Neural cell (in vitro differentiated cells): ENCODE results near the gene TMEM147. TPM values are rescaled to one million over a fixed set of nuclear protein-coding genes. Genes with fewer than 3 reads are reported as not detected.

Source experiments
- H2AFZ ChIP-seq: fragments of 200-600, 300-800 bp; sonication (generic), shearing (Covaris generic); 2 replicates; pipeline ENCODE4 v1.6.0; 2014; ENCODE audit warnings: low read depth, mild to moderate bottlenecking, antibody characterized with exemption, low read length, moderate library complexity
- H3F3A ChIP-seq: fragments of 200-600 bp; shearing (Covaris generic); 2 replicates; pipeline ENCODE4 v1.6.1; 2016; ENCODE audit warnings: mild to moderate bottlenecking, moderate library complexity, mixed read lengths, antibody characterized with exemption, low read length; ENCODE audit not compliant: insufficient read depth, poor library complexity, severe bottlenecking
- H3K27ac ChIP-seq: fragments of 200-600, 300-800 bp; sonication (generic), shearing (Covaris generic); 2 replicates; pipeline ENCODE4 v1.5.1; 2014; ENCODE audit warnings: mild to moderate bottlenecking, low read length, moderate library complexity
- H3K27me3 ChIP-seq: fragments of 300-800, 200-600 bp; sonication (generic), shearing (Covaris generic); 2 replicates; pipeline ENCODE4 v1.6.0; 2014; ENCODE audit warnings: mild to moderate bottlenecking, low read depth, low read length, moderate library complexity; ENCODE audit not compliant: insufficient read depth
- H3K36me3 ChIP-seq: fragments of 300-800, 200-600 bp; sonication (generic), shearing (Covaris generic); 2 replicates; pipeline ENCODE4 v1.5.1; 2014; ENCODE audit warnings: mild to moderate bottlenecking, antibody characterized with exemption, low read length, moderate library complexity; ENCODE audit not compliant: insufficient read depth
- H3K4me2 ChIP-seq: fragments of 300-800, 200-600 bp; sonication (generic), shearing (Covaris generic); 2 replicates; pipeline ENCODE4 v1.6.0; 2014; ENCODE audit warnings: mild to moderate bottlenecking, low read length
- H3K4me3 ChIP-seq: fragments of 300-800, 200-600 bp; sonication (generic), shearing (Covaris generic); 2 replicates; pipeline ENCODE4 v1.5.1; 2014; ENCODE audit warnings: mild to moderate bottlenecking, low read length, moderate library complexity
- H3K79me2 ChIP-seq: fragments of 200-600 bp; shearing (Covaris generic); replicated peaks from 2 replicates; pipeline ENCODE4 v1.6.0; 2014; ENCODE audit warnings: mild to moderate bottlenecking, low read length, moderate library complexity; ENCODE audit not compliant: insufficient read depth
- H3K9ac ChIP-seq: fragments of 300-800, 200-600 bp; sonication (generic), shearing (Covaris generic); 2 replicates; pipeline ENCODE4 v1.6.1; 2016; ENCODE audit warnings: mild to moderate bottlenecking, low read length, mixed read lengths
- H3K9me2 ChIP-seq: fragments of 200-600 bp; shearing (Covaris generic); 2 replicates; pipeline ENCODE4 v1.6.1; 2016; ENCODE audit warnings: mild to moderate bottlenecking, low read length, mixed read lengths; ENCODE audit not compliant: insufficient read depth
- H3K9me3 ChIP-seq: fragments of 200-600, 300-800 bp; sonication (generic), shearing (Covaris generic); 2 replicates; pipeline ENCODE4 v1.6.1; 2016; ENCODE audit warnings: mild to moderate bottlenecking, mixed run types, low read length, moderate library complexity, mixed read lengths
- H4K20me1 ChIP-seq: fragments of 200-600 bp; shearing (Covaris generic); 2 replicates; pipeline ENCODE4 v1.6.1; 2016; ENCODE audit warnings: mild to moderate bottlenecking, mixed run types; ENCODE audit not compliant: insufficient read depth
- CTCF ChIP-seq: fragments of 450-650 bp; IDR thresholded peaks from 2 replicates; pipeline ENCODE4 v1.5.1; 2014; ENCODE audit warnings: antibody characterized with exemption, mild to moderate bottlenecking, moderate library complexity; ENCODE audit not compliant: poor library complexity, severe bottlenecking
- EP300 ChIP-seq: fragments of 450-650 bp; conservative IDR thresholded peaks from 2 replicates; pipeline ENCODE4 v1.6.1; 2014; ENCODE audit warnings: antibody characterized with exemption, mild to moderate bottlenecking, moderate library complexity; ENCODE audit not compliant: poor library complexity, severe bottlenecking
- EZH2 ChIP-seq: fragments of 200-600, 300-800 bp; shearing (Covaris generic), sonication (generic); IDR thresholded peaks from 2 replicates; pipeline ENCODE4 v1.6.1; 2014; ENCODE audit warnings: antibody characterized with exemption, low read length, borderline replicate concordance, mild to moderate bottlenecking; ENCODE audit not compliant: insufficient read depth, poor library complexity, severe bottlenecking
- MXI1 ChIP-seq: fragments of 450-650 bp; conservative IDR thresholded peaks from 2 replicates; pipeline ENCODE4 v1.6.1; 2014; ENCODE audit warnings: antibody characterized with exemption, mild to moderate bottlenecking; ENCODE audit not compliant: poor library complexity, severe bottlenecking
- POLR2AphosphoS5 ChIP-seq: IDR thresholded peaks from 2 replicates; pipeline ENCODE4 v1.6.1; 2012
- RAD21 ChIP-seq: fragments of 450-650 bp; conservative IDR thresholded peaks from 2 replicates; pipeline ENCODE4 v1.6.1; 2014; ENCODE audit warnings: antibody characterized with exemption, mild to moderate bottlenecking, moderate library complexity
- REST ChIP-seq: IDR thresholded peaks from 2 replicates; pipeline ENCODE4 v1.6.1; 2012; ENCODE audit warnings: borderline replicate concordance
- SMC3 ChIP-seq: fragments of 450-650 bp; conservative IDR thresholded peaks from 2 replicates; pipeline ENCODE4 v1.6.1; 2014; ENCODE audit warnings: antibody characterized with exemption, mild to moderate bottlenecking, moderate library complexity; ENCODE audit not compliant: poor library complexity
- TAF1 ChIP-seq: IDR thresholded peaks from 2 replicates; pipeline ENCODE4 v1.6.1; 2012; ENCODE audit warnings: low read depth
- polyA plus RNA-seq: library from polyadenylated mRNA; depleted of rRNA; stranded (reverse); fragments of >200 nt; gene quantifications from 2 replicates; pipeline ENCODE4 v1.2.3, GENCODE V29; 2014

Gene TMEM147
- polyA plus RNA-seq, 1 donor from 2014 or later, result 106 TPM

- H4K20me1 ChIP-seq, result no peaks in the 10 kb centered on the region
- no peaks in the 10 kb centered on the region for H3K79me2 ChIP-seq
- no peaks in the 10 kb centered on the region for H3K36me3 ChIP-seq
- no peak overlapping the region for H3K27ac ChIP-seq
- no peak overlapping the region for H3K4me3 ChIP-seq
- no peaks in the 10 kb centered on the region for H3K9me3 ChIP-seq
- no peak overlapping the region for H3K4me2 ChIP-seq
- no peaks in the 10 kb centered on the region for H3K27me3 ChIP-seq
- H3K9me2 ChIP-seq, result no peaks in the 10 kb centered on the region
- no peak overlapping the region for H2AFZ ChIP-seq
- H3F3A ChIP-seq, result no peaks in the 10 kb centered on the region
- H3K9ac ChIP-seq, result no peak overlapping the region
- no peak for TF ChIP-seq REST
- TF ChIP-seq EZH2, result no peak
- TF ChIP-seq EP300, result no peak
- no peak for TF ChIP-seq TAF1
- TF ChIP-seq RAD21, result no peak
- TF ChIP-seq MXI1, result no peak
- no peak for TF ChIP-seq POLR2AphosphoS5
- no peak for TF ChIP-seq SMC3
Measured at GRCh38 chr19:35525873-35526272, 19.6 kb upstream of the TMEM147 start.

GRCh38 chr19:35528218-35529038 lies 17.0 kb upstream of the TMEM147 start, which contains the start of gene SBSN:
TSS of gene SBSN (minus strand) at chr19:35528311. CDS start at chr19:35528281, 30 bp downstream.
- Histone ChIP-seq H3K79me2 (no peaks in the 10 kb centered on the region), H3K4me3 (no peak within 1 kb of the TSS), H3K9me2 (no peaks in the 10 kb centered on the region), H3K36me3 (no peaks in the 10 kb centered on the region), H3K4me2 (no peak within 1 kb of the TSS), H4K20me1 (no peaks in the 10 kb centered on the region), H2AFZ (no peak within 1 kb of the TSS), H3K9ac (no peak within 1 kb of the TSS), H3K27ac (no peak within 1 kb of the TSS), H3F3A (no peaks in the 10 kb centered on the region), H3K9me3 (no peaks in the 10 kb centered on the region), H3K27me3 (no peaks in the 10 kb centered on the region)
- TF ChIP-seq EZH2 (no peak), TAF1 (no peak), POLR2AphosphoS5 (no peak), REST (no peak), MXI1 (no peak), SMC3 (no peak), CTCF (no peak)
